ENCODE results near the gene SELENOS. TPM values are rescaled to one million over a fixed set of nuclear protein-coding genes. Genes with fewer than 3 reads are reported as not detected.

The SELENOS gene
- total and polyA plus RNA-seq, 2 donors (not counting 3 experiments of a cell fraction or from before 2014, with no cell fraction given): 70.4 to 101 TPM

DNA sequence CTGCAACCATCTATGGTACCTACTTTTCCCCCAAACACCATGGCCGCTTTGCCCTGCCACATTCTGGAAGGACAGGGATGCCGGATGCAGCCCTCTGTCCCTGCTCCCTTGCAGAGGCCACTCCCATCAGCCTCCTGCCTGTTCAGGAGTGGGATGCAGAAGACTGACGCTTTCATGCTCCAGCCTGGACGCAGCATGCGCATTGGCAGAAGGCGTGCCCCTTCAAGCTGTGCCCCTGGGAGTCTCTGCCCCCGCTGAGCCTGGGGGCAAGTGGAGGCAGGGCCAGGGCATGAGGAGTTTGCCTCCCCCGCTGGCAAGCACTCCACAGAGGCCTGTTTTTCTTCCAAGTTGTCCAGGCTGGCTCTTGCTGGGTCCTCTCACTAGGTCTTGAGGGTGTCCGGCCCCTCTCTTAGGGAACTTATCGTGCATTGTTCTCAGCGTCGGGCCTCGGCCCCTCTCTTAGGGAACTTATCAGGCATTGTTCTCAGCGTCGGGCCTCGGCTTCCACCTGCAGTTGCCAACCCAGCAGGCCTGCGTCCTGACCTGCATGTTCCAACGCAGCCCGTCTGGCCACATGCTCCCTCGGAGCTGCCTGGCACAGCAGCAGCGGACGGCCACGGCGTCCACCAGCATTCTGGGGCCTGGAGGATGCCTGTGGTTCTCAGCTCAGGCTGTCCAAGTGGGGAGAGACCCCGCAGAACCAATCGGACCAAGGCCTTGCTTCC, 32.3 kb upstream of the SELENOS start:
- H3K27me3 ChIP-seq (ENCODE audit: control insufficient read depth in 2 of 2, insufficient read depth in 2 of 2, low read length in 2 of 2): no peaks in the 10 kb centered on the region
- H3K4me3 ChIP-seq (replicated peaks in 1 of 3; ENCODE audit: insufficient read depth in 1 of 3, low read depth in 1 of 3, low read length in 3 of 3): no peak overlapping the region
- H3K4me1 ChIP-seq (ENCODE audit: control insufficient read depth, extremely low read depth, insufficient read depth, low read length): no peaks in the 10 kb centered on the region
- H3K9ac ChIP-seq (replicated peaks; ENCODE audit: extremely low read depth, insufficient read depth, low read length): no peak overlapping the region
- no peaks in the 10 kb centered on the region for H3K36me3 ChIP-seq (ENCODE audit: control insufficient read depth in 2 of 2, extremely low read depth in 1 of 2, insufficient read depth in 2 of 2, low read length in 2 of 2)
- no peaks in the 10 kb centered on the region for H3K9me3 ChIP-seq (replicated peaks; ENCODE audit: control insufficient read depth, insufficient read depth, low read length)
- POLR2A ChIA-PET: no interaction called here
- DNase-seq (ENCODE audit: low read depth, low spot score) (no peak), FAIRE-seq (no peak)
- H4K20me1 ChIP-seq (replicated peaks; ENCODE audit: control insufficient read depth, extremely low read depth, insufficient read depth, low read length): no peaks in the 10 kb centered on the region
- dilution Hi-C loops (cut with MboI; ENCODE audit: extremely low pct_ligation_motif_present, low sequenced_read_pairs) (no loop called here), intact Hi-C loops (cut with micrococcal nuclease) (no loop called here)
- no peak overlapping the region for H2AFZ ChIP-seq (ENCODE audit: low read depth, low read length)
- CTCF ChIA-PET: no interaction called here
- TF ChIP-seq, protein P1, sequence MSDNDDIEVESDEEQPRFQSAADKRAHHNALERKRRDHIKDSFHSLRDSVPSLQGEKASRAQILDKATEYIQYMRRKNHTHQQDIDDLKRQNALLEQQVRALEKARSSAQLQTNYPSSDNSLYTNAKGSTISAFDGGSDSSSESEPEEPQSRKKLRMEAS (IDR thresholded peaks at IDR 0.05; ENCODE audit: insufficient read depth, insufficient read length): no peak
- TF ChIP-seq POLR2A (IDR thresholded peaks at IDR 0.05; ENCODE audit: low read depth, low read length): no peak
- no TSS peak for BruUV-seq (replicated peaks)
- H3K9me1 ChIP-seq (replicated peaks; ENCODE audit: control insufficient read depth, extremely low read depth, insufficient read depth, low read length): no peaks in the 10 kb centered on the region
- no peak overlapping the region for H3K4me2 ChIP-seq (ENCODE audit: insufficient read depth, low read length)
- H3K27ac ChIP-seq (ENCODE audit: insufficient read depth, low read depth, low read length): no peak overlapping the region
- no peaks in the 10 kb centered on the region for H3K79me2 ChIP-seq (ENCODE audit: control insufficient read depth, insufficient read depth, low read length)

DNA sequence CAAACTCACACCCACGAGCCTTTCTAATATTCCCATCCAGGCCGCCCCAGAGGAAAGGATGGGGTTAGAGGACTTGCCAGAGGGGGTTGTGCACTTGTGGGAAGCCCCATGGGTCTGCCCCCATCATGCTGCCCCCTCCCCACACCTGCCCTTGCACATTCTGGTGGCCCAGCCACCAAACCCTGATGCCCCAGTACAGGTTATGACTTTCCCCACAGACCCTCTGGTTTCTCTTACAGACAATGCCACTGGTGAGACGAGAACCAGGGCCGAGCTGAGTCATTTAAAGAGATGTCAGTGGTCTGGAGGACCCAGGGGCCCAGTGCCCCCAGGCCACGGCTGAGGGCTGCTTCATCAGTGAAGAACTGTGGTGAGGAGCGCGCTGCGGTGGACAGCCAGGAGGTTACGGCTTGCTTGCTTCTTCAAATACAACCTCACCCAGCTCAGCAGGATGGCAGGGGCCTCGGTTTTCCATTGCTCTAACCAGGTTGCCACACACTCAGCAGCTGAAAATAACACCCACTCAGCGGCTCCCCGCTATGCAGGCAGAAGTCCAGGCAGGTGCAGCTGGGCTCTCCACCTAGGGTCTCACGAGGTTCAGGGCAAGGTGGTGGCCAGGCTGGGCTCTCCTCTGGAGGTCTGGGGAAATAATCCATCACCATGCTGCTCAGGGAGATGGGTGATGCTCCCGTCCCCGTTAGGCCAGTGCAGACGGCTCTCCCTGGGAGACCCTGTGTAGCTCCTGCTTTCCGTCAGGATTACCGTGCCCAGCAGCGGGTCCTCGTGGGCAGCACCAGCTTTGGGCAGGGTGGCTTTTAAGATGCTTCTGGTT, 31.5 kb upstream of the SELENOS start:
- no peaks in the 10 kb centered on the region for H3K9me3 ChIP-seq (replicated peaks; ENCODE audit: control insufficient read depth, insufficient read depth, low read length)
- no peaks in the 10 kb centered on the region for H3K36me3 ChIP-seq (ENCODE audit: control insufficient read depth in 2 of 2, extremely low read depth in 1 of 2, insufficient read depth in 2 of 2, low read length in 2 of 2)
- H3K4me3 ChIP-seq (replicated peaks in 1 of 3; ENCODE audit: insufficient read depth in 1 of 3, low read depth in 1 of 3, low read length in 3 of 3): no peak overlapping the region
- no peak for FAIRE-seq
- CTCF ChIA-PET: interaction anchor here (1.2 kb wide), 1 partner anchor 12 kb away, joined by 3 read pairs; no protein-coding TSS in a partner anchor
- dilution Hi-C loops (cut with MboI; ENCODE audit: extremely low pct_ligation_motif_present, low sequenced_read_pairs): no loop called here
- TF ChIP-seq POLR2A (IDR thresholded peaks at IDR 0.05; ENCODE audit: low read depth, low read length) (no peak), FOS (IDR thresholded peaks at IDR 0.05; ENCODE audit: borderline replicate concordance, insufficient read depth, low read length) (no peak), POLR2AphosphoS5 (IDR thresholded peaks at IDR 0.05; ENCODE audit: insufficient read depth, low read depth, low read length) (no peak), JUN (IDR thresholded peaks at IDR 0.05; ENCODE audit: borderline replicate concordance, insufficient read depth, insufficient read length, low read depth) (no peak), MYC (IDR thresholded peaks at IDR 0.05; ENCODE audit: low read depth, low read length) (no peak), GATA2 (IDR thresholded peaks at IDR 0.05; ENCODE audit: insufficient read depth, insufficient read length, low read depth, low read length) (no peak), EZH2 (IDR thresholded peaks at IDR 0.05; ENCODE audit: borderline replicate concordance, low read depth, low read length, severe bottlenecking) (no peak)
- TF ChIP-seq, protein P1 (IDR thresholded peaks at IDR 0.05; ENCODE audit: insufficient read depth, insufficient read length): no peak
- TF ChIP-seq, protein P2, sequence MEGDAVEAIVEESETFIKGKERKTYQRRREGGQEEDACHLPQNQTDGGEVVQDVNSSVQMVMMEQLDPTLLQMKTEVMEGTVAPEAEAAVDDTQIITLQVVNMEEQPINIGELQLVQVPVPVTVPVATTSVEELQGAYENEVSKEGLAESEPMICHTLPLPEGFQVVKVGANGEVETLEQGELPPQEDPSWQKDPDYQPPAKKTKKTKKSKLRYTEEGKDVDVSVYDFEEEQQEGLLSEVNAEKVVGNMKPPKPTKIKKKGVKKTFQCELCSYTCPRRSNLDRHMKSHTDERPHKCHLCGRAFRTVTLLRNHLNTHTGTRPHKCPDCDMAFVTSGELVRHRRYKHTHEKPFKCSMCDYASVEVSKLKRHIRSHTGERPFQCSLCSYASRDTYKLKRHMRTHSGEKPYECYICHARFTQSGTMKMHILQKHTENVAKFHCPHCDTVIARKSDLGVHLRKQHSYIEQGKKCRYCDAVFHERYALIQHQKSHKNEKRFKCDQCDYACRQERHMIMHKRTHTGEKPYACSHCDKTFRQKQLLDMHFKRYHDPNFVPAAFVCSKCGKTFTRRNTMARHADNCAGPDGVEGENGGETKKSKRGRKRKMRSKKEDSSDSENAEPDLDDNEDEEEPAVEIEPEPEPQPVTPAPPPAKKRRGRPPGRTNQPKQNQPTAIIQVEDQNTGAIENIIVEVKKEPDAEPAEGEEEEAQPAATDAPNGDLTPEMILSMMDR (IDR thresholded peaks at IDR 0.05; ENCODE audit: extremely low read depth in 1 of 2, insufficient read depth in 1 of 2, low read depth in 1 of 2, low read length in 2 of 2): no peak
- H3K9ac ChIP-seq (replicated peaks; ENCODE audit: extremely low read depth, insufficient read depth, low read length): no peak overlapping the region
- H3K27ac ChIP-seq (ENCODE audit: insufficient read depth, low read depth, low read length): no peak overlapping the region
- H3K4me1 ChIP-seq (ENCODE audit: control insufficient read depth, extremely low read depth, insufficient read depth, low read length): no peaks in the 10 kb centered on the region
- no peaks in the 10 kb centered on the region for H3K9me1 ChIP-seq (replicated peaks; ENCODE audit: control insufficient read depth, extremely low read depth, insufficient read depth, low read length)
- no peaks in the 10 kb centered on the region for H3K27me3 ChIP-seq (ENCODE audit: control insufficient read depth in 2 of 2, insufficient read depth in 2 of 2, low read length in 2 of 2)
- H3K79me2 ChIP-seq (ENCODE audit: control insufficient read depth, insufficient read depth, low read length): no peaks in the 10 kb centered on the region
- no TSS peak for BruUV-seq (replicated peaks)
- intact Hi-C loops (cut with micrococcal nuclease): no loop called here
- no peak overlapping the region for H3K4me2 ChIP-seq (ENCODE audit: insufficient read depth, low read length)
- no peaks in the 10 kb centered on the region for H4K20me1 ChIP-seq (replicated peaks; ENCODE audit: control insufficient read depth, extremely low read depth, insufficient read depth, low read length)
- no peak for DNase-seq (ENCODE audit: low read depth, low spot score)
- H2AFZ ChIP-seq (ENCODE audit: low read depth, low read length): no peak overlapping the region
- POLR2A ChIA-PET: no interaction called here
